Ishikawa (cell line): ENCODE measurements around the gene OVOL1.

Experiments
- CEBPB ChIP-seq: IDR thresholded peaks from 2 replicates; pipeline ENCODE4 v1.6.1; 2012
- CREB1 ChIP-seq: IDR thresholded peaks from 2 replicates; pipeline ENCODE4 v1.6.1; 2012; ENCODE audit warnings: low read depth
- EGR1 ChIP-seq: IDR thresholded peaks from 2 replicates; pipeline ENCODE4 v1.6.1; 2012
- EP300 ChIP-seq: IDR thresholded peaks from 2 replicates; pipeline ENCODE4 v1.6.1; 2012; ENCODE audit warnings: borderline replicate concordance
- FOXM1 ChIP-seq: IDR thresholded peaks from 2 replicates; pipeline ENCODE4 v1.6.1; 2012; ENCODE audit warnings: low read depth, borderline replicate concordance
- MAX ChIP-seq: IDR thresholded peaks from 2 replicates; pipeline ENCODE4 v1.6.1; 2012
- NFIC ChIP-seq: IDR thresholded peaks from 2 replicates; pipeline ENCODE4 v1.6.1; 2012
- RAD21 ChIP-seq: IDR thresholded peaks from 2 replicates; pipeline ENCODE4 v1.6.1; 2012; ENCODE audit warnings: low read depth
- REST ChIP-seq: IDR thresholded peaks from 2 replicates; pipeline ENCODE4 v1.6.1; 2012; ENCODE audit warnings: low read depth, mild to moderate bottlenecking
- TAF1 ChIP-seq: IDR thresholded peaks from 2 replicates; pipeline ENCODE4 v1.6.1; 2012; ENCODE audit warnings: low read depth, mild to moderate bottlenecking
- TCF12 ChIP-seq: IDR thresholded peaks from 2 replicates; pipeline ENCODE4 v1.6.1; 2012; ENCODE audit warnings: low read depth
- TEAD4 ChIP-seq: IDR thresholded peaks from 2 replicates; pipeline ENCODE4 v1.6.1; 2012
- YY1 ChIP-seq: IDR thresholded peaks from 2 replicates; pipeline ENCODE4 v1.6.1; 2012; ENCODE audit warnings: low read depth
- ZBTB7A ChIP-seq: IDR thresholded peaks from 2 replicates; pipeline ENCODE4 v1.6.1; 2012; ENCODE audit warnings: low read depth
- TF ChIP-seq, protein P1 (sequence below): IDR thresholded peaks from 2 replicates; pipeline ENCODE4 v1.6.1; 2012

Gene OVOL1

GRCh38 chr11:65776196-65776595 is 10.7 kb upstream of the OVOL1 start:
- TF ChIP-seq YY1 (no peak), RAD21 (no peak), MAX (no peak), NFIC (no peak), REST (no peak), FOXM1 (no peak), ZBTB7A (no peak), TEAD4 (no peak), TAF1 (no peak)
- TF ChIP-seq, protein P1, sequence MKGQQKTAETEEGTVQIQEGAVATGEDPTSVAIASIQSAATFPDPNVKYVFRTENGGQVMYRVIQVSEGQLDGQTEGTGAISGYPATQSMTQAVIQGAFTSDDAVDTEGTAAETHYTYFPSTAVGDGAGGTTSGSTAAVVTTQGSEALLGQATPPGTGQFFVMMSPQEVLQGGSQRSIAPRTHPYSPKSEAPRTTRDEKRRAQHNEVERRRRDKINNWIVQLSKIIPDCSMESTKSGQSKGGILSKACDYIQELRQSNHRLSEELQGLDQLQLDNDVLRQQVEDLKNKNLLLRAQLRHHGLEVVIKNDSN, result no peak

- TF ChIP-seq CREB1 (no peak), REST (no peak), FOXM1 (no peak), EP300 (no peak), YY1 (no peak), TCF12 (no peak), ZBTB7A (no peak), MAX (no peak), RAD21 (no peak), TEAD4 (no peak), EGR1 (no peak), CEBPB (no peak), NFIC (no peak), TAF1 (no peak)
- TF ChIP-seq, protein P1, result no peak
Observed at GRCh38 chr11:65776710-65777141, 10.1 kb upstream of the OVOL1 start.

DNA sequence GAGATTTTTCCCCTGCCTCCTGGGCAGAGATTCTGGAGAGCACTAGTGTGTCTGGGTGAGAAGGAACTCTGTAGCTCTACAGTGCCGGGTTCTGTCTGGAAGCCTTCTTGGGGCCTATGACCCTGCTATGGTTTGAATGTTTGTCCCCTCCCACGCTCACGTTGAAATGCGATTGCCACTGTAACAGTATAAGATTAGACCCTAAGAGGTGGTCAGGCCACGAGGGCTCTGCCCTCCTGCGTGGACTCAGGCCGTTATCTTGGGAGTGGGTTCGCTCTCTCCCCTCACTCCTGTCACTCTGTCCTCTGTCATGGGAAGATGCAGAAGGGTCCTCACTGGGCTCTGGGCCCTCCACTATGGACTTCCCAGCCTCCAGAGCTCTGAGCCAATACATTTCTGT is 9.6 kb upstream of the OVOL1 start:
- no peak for TF ChIP-seq CEBPB
- TF ChIP-seq TEAD4, result no peak
- TF ChIP-seq REST, result no peak
- no peak for TF ChIP-seq TCF12
- TF ChIP-seq FOXM1, result no peak
- no peak for TF ChIP-seq YY1

DNA sequence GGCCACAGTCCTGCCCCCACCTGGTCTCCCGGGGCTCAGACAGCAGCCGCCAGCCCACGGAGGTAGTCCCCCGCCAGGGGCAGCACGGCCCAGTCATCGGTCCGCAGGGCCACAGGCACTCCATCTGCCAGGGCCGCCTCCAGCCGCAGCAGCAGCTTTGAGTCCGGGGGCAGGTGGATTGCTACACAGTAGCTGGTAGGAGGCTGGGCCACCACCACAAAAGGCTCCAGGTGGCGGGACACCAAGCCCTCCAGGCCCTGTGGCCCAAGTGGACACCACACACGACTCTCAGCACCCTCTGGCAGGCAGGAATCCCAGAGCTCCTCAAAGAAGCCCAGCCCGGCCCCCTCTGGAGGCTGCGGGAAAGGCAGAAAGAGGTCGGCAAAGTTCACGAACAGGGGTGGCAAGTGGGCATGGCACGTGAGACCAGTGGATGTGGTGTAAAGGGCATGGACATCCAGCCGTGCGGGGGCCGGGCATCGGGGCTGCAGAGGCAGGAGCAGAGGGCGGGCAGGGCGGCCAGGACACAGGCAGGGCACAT is 9.0 kb upstream of the OVOL1 start:
- TF ChIP-seq, protein P1, result no peak
- TF ChIP-seq ZBTB7A, result no peak
- TF ChIP-seq CEBPB, result no peak
- TF ChIP-seq TAF1, result no peak
- no peak for TF ChIP-seq YY1
- TF ChIP-seq EGR1, result no peak
- no peak for TF ChIP-seq CREB1
- TF ChIP-seq RAD21, result no peak
- TF ChIP-seq REST, result no peak
- no peak for TF ChIP-seq NFIC
